M059J (cell line): ENCODE results near the gene ASMTL. TPM values are rescaled to one million over a fixed set of nuclear protein-coding genes. Genes with fewer than 3 reads are reported as not detected.
A peak's percentile ranks its signal among the peaks of the same experiment; 100 is the strongest.
"Not testable (repeated sequence)": the region's sequence is repeated elsewhere in the genome, so short reads cannot be mapped to it uniquely, and the experiment has no call there.

ENCODE experiments used
- DNase-seq: peaks from one replicate; pipeline ENCODE4 v3.0.0-alpha.2; 2012; ENCODE audit warnings: low read depth
- total RNA-seq: library from RNA; depleted of rRNA; stranded (reverse); fragments of >200 nt; shearing (Covaris generic); gene quantifications from 2 replicates; pipeline ENCODE4 v1.2.3, GENCODE V29; 2014

Gene ASMTL
- total RNA-seq, 1 experiment from 2014 or later = 7.2 TPM

GRCh38 chrX:1403867-1404266, 48.8 kb downstream of the ASMTL start:
- not testable (repeated sequence) for DNase-seq

GRCh38 chrX:1403228-1403627, 49.5 kb downstream of the ASMTL start:
- DNase-seq = no peak

DNA sequence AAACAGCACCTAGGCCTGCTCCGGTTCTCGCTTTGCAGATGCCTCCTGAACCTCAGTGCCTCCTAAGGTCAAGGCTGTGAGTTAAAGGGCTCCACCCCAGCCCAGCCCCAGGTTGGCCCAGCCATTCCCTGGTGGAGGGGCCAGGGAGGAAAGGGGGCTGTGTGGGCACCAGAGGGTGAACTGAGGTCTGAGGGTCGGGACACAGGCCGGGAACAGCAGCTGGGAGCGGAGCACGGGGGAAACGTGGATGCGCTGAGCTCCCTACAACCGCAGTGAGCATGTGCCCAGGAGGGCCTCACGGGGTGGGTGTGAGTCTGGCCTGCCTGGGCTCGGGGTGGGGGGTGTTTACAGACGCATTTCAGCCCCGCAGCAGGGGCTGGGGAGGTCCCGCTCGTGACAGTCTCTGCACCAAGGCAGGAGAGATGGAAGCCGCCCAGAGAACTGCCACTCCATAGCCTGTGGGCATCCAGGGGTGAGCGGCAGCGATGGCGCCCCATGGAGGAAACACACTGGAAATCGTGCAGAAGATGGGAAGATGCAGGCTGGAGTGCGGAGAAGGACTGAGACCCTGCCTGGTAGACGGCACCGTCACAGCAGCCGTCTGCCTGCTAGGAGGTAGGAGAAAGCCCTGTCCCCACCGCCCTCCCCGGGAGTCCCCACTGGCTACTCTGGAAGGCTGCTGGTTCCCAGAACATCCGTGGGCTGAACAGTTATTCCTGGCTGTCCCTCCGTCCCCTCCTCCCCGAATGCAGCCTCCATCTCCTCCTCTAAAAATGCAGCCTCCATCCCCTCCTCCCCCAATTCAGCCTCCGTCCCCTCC, 50.9 kb downstream of the ASMTL start:
- DNase-seq = no peak

DNA sequence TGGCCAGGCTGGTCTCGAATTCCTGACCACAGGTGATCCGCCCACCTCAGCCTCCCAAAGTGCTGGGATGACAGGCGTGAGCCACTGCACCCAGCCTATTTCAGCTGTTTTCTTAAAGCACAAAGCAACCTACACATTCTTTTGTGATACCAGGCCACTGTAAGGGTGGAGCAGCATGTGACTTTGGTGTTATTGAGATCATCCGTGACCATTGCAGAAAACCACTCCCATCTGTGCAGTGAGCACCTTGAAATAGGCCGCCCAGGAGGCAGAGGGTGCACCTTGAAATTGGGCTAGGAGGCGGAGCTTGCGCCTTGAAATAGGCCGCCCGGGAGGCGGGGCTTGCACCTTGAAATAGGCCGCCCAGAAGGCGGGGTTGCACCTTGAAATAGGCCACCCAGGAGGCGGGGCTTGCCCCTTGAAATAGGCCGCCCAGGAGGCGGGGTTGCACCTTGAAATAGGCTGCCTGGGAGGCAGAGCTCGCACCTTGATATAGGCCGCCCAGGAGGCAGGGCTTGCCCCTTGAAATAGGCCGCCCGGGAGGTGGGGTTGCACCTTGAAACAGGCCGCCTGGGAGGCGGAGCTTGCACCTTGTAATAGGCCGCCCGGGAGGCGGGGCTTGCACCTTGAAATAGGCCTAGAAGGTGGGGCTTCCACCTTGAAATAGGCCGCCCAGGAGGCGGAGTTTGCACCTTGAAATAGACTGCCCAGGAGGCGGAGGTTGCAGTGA, 51.8 kb downstream of the ASMTL start:
- DNase-seq = no peak

DNA sequence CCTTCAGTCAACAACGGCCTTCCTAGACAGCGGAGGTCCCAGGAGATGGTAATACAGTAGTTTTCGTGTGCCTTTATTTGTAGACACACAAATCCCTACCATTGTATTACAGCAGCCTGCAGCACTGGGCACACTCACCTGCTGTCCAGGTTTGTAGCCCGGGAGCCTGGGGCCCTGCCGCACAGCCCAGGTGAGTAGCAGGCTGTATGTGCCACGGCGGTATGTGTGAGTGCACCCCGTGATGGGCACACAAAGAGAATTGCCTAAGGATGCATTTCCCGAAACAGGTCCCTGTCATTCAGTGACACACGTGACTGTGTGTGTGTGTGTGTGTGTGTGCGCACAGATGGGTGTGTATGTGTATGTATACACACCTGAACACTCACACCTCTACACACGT, 52.7 kb downstream of the ASMTL start:
- no peak for DNase-seq

DNA sequence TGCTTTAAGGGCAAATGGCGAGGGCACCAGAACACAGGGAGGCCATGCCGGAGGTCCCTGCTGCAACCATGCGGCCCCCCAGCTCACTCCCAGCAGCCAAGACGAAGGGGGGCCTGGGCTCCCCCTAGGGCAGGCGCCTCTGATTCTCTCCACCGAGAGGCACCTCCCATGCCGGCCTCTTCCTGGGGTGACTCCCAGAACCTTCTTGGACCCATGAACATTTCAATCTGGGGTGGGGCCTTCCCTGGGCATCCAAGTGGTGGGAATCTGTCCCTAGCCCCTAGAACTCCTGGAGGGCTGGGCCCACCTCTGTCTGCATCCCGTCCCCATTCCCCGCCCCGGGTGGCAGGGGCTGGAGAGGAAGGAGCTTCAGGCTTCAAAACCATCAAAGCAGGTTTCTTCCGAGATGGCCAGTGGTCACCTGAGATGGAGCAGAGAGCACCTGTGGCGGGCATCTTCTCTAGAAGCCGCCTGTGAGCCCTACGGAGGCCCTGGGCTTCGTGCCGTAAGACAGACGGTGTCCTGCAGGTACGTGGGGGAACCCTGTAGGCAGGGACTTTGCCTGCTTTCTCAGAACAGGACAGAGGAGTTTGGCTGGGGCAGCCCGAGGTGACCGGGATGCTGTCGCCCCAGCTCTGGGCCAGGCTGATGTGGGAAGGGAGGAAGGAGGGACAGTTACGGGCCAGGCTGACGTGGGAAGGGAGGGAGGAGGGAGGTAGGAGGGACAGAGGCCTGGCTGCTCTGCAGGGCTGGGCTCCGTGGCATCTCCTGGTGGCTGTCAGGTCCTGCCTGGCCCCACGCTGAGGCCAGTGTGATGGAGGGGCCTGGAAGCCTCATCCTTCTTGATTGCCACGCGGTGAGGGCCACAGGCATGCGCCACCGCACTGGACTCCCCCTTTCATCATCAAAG, 54.0 kb downstream of the ASMTL start:
- DNase-seq = no peak

- DNase-seq = no peak
Measured at GRCh38 chrX:1397441-1398270, 55.1 kb downstream of the ASMTL start.

- DNase-seq = no peak
Measured at GRCh38 chrX:1397001-1397400, 55.7 kb downstream of the ASMTL start.

GRCh38 chrX:1395646-1396216, 57.0 kb downstream of the ASMTL start:
- no peak for DNase-seq

DNA sequence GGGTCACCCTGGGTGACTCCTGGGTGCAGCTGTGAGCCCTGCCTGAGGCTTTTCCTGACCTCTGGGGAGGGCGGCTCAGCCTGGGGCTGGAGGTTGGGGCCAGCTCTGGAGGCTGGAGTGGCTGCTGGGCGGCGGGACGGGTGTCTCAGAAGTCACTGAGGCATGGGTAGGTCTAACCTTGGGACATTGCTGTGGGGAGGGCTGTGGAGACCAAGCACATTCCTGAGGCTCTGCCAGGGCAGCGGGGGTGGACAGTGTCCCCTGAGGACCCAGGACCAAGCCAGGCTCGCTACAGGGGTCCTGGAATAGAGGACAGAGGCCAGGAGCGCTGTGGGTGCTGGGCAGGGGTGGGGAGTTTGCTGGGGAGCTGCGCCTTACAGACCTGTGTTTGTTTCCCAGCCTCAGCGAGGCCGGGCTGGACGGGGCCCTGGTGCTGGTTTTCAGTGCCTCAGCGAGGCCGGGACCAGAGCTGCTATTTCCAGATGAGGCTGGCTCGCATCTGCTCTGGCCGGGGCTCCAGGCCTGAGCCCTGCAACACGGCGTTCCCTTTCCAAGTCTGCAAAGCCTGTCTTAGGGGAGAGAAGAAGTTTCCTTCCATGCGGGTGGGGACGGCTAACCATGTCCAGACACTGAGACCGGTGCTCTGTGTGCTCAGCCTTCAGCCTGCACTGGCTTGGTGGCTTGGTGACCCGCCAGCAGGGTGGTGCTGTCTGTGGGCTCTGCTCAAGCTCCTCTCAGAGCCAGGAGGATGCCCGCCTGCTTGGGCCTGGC, 57.8 kb downstream of the ASMTL start:
- DNase-seq = no peak

- DNase-seq = no peak
Measured at GRCh38 chrX:1393871-1394615, 58.7 kb downstream of the ASMTL start.

- peak; percentile 68 for DNase-seq
Measured at GRCh38 chrX:1392376-1393068, 60.2 kb downstream of the ASMTL start.

DNA sequence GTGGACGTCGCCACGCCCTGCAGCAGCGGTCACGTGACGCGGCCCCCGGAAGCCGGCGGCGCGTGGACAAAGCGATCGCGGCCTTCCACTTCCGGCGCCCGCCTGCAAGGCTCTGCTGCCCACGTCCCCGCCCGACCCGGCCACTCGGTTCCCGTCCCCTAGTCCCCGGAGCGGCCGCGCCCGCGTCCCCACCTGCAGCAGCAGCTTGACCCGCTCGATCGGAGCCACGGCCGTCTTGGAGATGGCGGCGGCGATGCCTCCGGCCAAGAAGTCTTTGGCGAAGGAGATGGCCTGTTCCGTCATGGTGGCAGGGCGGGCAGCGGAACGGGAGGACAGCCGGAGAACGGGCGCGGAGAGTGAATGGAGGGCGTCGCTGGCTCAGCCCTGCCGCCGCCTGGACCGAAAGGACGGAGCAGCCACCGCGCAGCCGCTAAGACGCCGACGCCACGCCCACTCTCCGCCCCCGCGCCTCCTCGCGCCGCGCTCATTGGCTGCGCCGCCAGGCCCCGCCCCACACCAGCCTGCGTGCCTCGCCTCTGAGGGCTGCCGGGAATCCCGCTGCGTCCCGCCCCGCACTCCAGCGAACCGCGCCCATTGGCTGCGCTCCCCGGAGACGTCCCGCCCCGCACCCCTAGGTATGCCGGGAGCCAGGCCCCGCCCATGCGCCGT, 60.9 kb downstream of the ASMTL start, which contains the start of gene SLC25A6:
Gene SLC25A6 (minus strand): TSS at position 407 of the 669 bp plus-strand sequence. CDS start 104 bp downstream, at position 303.
- peak; percentile 92 for DNase-seq

DNA sequence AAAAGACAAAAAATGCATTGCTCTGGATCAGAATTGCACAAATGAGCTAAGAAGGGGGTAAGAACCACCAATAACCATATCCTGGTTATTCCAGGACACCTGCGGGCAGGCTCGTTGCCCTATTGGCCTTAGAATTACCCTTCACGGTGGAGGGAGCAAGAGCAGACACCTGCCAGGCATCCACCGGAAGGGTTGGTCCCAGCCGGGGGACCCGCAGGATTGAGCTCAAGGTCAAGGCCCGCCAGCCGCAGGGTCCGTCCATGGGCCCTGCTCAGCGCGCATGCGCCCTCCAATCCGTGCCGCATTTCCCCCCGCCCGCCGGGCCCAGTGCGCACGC, 61.4 kb downstream of the ASMTL start:
- DNase-seq = no peak

DNA sequence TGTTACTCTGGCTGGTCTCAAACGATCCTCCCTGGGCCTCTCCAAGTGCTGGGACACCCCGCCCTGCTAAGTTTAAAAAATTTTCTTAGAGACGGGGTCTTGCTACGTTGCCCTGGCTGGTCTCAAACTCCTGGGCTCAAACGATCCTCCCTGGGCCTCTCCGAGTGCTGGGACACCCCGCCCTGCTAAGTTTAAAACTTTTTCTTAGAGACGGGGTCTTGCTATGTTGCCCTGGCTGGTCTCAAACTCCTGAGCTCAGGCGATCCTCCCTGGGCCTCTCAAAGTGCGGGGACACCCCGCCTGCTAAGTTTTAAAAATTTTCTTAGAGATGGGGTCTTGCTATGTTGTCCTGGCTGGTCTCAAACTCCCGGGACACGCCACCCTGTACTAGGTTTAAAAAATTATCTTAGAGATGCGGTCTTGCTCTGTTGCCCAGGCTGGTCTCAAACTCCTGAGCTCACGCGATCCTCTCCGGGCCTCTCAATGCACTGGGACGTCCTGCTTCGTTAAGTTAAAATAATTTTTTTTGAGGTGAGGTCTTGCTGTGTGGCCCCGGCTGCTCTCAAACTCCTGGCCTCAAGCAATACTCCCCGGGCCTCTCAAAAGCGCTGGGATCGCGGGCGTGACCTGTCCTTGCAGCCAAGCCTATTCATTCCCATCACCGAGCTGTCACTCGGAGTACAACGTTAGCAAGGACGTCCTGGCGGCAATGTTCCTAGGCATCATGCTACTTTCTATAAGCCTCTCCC, 61.9 kb downstream of the ASMTL start:
- DNase-seq = no peak

DNA sequence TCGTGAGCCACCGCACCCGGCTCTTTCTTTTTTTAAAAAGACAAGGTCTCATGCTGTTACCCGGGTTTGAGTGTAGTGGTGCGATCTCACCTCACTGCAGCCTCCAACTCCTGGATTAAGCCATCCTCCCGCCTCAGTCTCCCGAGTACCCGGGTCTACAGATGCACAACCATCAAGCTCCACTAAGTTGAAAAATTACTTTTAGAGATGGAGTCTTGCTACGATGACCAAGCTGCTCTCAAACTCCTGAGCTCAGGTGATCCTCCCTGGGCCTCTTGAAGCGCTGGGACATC, 62.8 kb downstream of the ASMTL start:
- DNase-seq = no peak

- DNase-seq = no peak
Measured at GRCh38 chrX:1389181-1389992, 63.3 kb downstream of the ASMTL start.
